DND-41 (cell line): ENCODE measurements around the gene TM7SF3.

ENCODE experiments used
- EZH2 ChIP-seq: IDR thresholded peaks from 3 replicates; pipeline ENCODE4 v1.6.1; 2012; ENCODE audit warnings: borderline replicate concordance, low read depth, mild to moderate bottlenecking, moderate library complexity, low read length, inconsistent platforms; ENCODE audit not compliant: severe bottlenecking
- TF ChIP-seq, protein P1 (sequence below): IDR thresholded peaks from 2 replicates; pipeline ENCODE4 v1.5.1; 2012; ENCODE audit warnings: borderline replicate concordance, low read length, moderate library complexity, mild to moderate bottlenecking; ENCODE audit not compliant: poor library complexity, severe bottlenecking; ENCODE audit errors: extremely low read depth

DNA sequence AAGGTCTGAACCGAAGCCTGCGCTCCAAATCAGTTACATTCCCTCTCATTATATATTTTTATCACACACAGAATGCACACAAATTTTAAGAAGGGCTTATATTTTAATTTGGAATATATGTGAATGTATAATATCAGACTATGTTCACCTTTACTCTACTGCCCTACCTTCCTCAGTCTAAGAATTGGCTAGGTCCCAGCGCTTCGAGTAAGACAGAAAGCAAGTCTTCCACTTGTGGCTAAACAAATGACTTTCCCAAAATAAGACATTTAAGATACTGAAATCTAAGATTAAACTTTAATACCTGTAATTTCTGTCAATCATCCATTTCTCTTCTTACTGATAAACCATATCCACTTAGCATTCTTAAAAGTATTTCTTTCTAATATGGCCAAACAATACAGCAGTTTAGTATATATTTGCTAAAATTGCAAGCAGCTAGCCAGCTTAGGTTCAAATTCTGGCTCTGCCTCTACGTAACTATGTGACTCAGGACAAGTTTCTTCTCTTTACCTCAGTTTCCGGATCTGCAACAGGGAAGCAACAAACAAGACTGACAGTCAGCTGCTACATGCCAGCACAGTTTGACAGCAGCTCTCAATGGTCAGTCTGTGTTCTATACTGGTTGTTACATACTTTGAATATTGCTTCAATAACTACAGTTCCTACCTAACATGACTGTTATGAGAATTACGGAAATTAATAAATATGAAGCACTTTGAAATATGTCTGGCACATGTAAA is 78.4 kb downstream of the TM7SF3 start:
- TF ChIP-seq, protein P1, sequence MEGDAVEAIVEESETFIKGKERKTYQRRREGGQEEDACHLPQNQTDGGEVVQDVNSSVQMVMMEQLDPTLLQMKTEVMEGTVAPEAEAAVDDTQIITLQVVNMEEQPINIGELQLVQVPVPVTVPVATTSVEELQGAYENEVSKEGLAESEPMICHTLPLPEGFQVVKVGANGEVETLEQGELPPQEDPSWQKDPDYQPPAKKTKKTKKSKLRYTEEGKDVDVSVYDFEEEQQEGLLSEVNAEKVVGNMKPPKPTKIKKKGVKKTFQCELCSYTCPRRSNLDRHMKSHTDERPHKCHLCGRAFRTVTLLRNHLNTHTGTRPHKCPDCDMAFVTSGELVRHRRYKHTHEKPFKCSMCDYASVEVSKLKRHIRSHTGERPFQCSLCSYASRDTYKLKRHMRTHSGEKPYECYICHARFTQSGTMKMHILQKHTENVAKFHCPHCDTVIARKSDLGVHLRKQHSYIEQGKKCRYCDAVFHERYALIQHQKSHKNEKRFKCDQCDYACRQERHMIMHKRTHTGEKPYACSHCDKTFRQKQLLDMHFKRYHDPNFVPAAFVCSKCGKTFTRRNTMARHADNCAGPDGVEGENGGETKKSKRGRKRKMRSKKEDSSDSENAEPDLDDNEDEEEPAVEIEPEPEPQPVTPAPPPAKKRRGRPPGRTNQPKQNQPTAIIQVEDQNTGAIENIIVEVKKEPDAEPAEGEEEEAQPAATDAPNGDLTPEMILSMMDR: no peak
- TF ChIP-seq EZH2: no peak
